Tibial nerve (tissue), 4 donors: ENCODE measurements around the gene CASZ1. TPM values are rescaled to one million over a fixed set of nuclear protein-coding genes. Genes with fewer than 3 reads are reported as not detected.

Experiments
- DNase-seq, 2 donors: peaks; one replicate each; pipeline ENCODE4 v3.0.0-alpha.2; 2019; ENCODE audit warnings: low spot score in 2 of 2
- H3K27ac ChIP-seq, 4 donors: fragments of 200-600 bp; sonication (generic) in 3 of 4; one replicate each; pipeline ENCODE4 v1.5.1; 2017 to 2019; ENCODE audit warnings: mild to moderate bottlenecking in 1 of 4
- H3K27me3 ChIP-seq, 2 donors: fragments of 200-600 bp; sonication (generic) in 1 of 2; one replicate each; pipeline versions ENCODE4 v1.5.1 to v1.6.0; 2017 to 2019
- H3K36me3 ChIP-seq, 3 donors: fragments of 200-600 bp; sonication (generic); one replicate each; pipeline ENCODE4 v1.5.1; 2018 to 2019
- H3K4me1 ChIP-seq, 4 donors: fragments of 200-600 bp; sonication (generic) in 3 of 4; one replicate each; pipeline ENCODE4 v1.5.1; 2017 to 2019
- H3K4me3 ChIP-seq, 4 donors: fragments of 200-600 bp; sonication (generic) in 3 of 4; one replicate each; pipeline ENCODE4 v1.5.1; 2017 to 2019; ENCODE audit warnings: mild to moderate bottlenecking in 1 of 4, moderate library complexity in 1 of 4
- H3K9me3 ChIP-seq, 4 donors: fragments of 200-600 bp; sonication (generic) in 3 of 4; one replicate each; pipeline ENCODE4 v1.5.1; 2017 to 2019
- EP300 ChIP-seq, 2 donors: sonication (generic); formaldehyde crosslinking; IDR thresholded peaks; one replicate each; pipeline ENCODE4 v1.6.1; 2017; ENCODE audit warnings: antibody characterized with exemption in 2 of 2, mild to moderate bottlenecking in 1 of 2
- POLR2A ChIP-seq, 2 donors: fragments of 450-650 bp; IDR thresholded peaks; one replicate each; pipeline ENCODE4 v1.6.1; 2017; ENCODE audit warnings: antibody characterized with exemption in 2 of 2, mild to moderate bottlenecking in 2 of 2, moderate library complexity in 2 of 2
- WGBS, 2 donors: methylation state at CpG; one replicate each; pipeline ENCODE4 v1.1.5; 2018; 5-methylcytosine and 5-hydroxymethylcytosine counted together
- total RNA-seq, 4 donors: library from RNA; depleted of rRNA; stranded (reverse); fragments of >200 nt; gene quantifications; one replicate each; pipeline ENCODE4 v1.1.0, GENCODE V29; 2016
- TF ChIP-seq, protein P1 (sequence below), 5 experiments: fragments of 200-600 bp in 3 of 5; fragments of 450-650 bp in 2 of 5; sonication (generic) in 3 of 5; IDR thresholded peaks; one replicate each; pipeline ENCODE4 v1.5.1; 2016 to 2019; ENCODE audit warnings: antibody characterized with exemption in 5 of 5, mild to moderate bottlenecking in 3 of 5, moderate library complexity in 2 of 5

Gene CASZ1
- total RNA-seq, 4 donors from 2014 or later, result 1.7 to 7.5 (median 5.1) TPM

DNA sequence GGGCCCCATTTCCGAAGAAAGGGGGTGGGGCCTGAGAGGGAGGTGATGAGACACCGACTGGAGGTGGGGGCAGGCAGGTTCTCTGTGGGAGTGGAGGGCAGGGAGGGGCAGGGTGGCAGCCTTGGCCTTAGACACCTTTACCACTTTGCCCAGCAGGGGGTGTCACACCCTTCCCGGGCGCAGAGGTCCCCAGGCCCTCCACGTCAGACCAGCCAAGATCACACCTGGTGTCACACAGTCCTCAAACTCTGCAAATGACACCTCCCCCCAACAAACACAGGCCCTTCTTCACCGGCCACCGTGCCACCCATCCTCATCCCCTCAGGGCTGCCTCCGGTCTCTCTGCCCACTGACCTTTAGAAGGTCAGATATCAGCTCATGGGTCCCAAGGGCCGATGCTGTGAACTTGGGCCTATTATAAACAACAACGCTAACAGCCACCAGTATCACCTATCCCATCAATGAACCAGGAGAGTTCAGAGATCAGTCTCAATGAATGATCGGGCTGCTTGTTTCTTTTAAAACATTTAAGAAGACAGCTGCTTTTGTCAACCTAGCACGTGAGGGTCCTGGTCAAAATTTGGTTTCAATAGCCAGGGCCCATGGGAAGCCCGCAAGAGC lies 103.9 kb downstream of the CASZ1 start:
- H3K27ac ChIP-seq, result peak overlapping the region in 1 of 4 donors; percentile 81
- no peaks in the 10 kb centered on the region for H3K36me3 ChIP-seq
- H3K4me1 ChIP-seq, result peaks cover 0 to 35% (median 14%) of the 10 kb centered on the region in 4 donors
- no peaks in the 10 kb centered on the region for H3K9me3 ChIP-seq
- WGBS, 2 donors, result 75 to 77% methylated on average over 12 to 13 of the region's 13 CpGs
- TF ChIP-seq, protein P1, sequence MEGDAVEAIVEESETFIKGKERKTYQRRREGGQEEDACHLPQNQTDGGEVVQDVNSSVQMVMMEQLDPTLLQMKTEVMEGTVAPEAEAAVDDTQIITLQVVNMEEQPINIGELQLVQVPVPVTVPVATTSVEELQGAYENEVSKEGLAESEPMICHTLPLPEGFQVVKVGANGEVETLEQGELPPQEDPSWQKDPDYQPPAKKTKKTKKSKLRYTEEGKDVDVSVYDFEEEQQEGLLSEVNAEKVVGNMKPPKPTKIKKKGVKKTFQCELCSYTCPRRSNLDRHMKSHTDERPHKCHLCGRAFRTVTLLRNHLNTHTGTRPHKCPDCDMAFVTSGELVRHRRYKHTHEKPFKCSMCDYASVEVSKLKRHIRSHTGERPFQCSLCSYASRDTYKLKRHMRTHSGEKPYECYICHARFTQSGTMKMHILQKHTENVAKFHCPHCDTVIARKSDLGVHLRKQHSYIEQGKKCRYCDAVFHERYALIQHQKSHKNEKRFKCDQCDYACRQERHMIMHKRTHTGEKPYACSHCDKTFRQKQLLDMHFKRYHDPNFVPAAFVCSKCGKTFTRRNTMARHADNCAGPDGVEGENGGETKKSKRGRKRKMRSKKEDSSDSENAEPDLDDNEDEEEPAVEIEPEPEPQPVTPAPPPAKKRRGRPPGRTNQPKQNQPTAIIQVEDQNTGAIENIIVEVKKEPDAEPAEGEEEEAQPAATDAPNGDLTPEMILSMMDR (IDR thresholded peaks at IDR 0.05), result peak in 1 of 5 experiments; percentile 36
- TF ChIP-seq EP300 (IDR thresholded peaks at IDR 0.05) (no peak), POLR2A (IDR thresholded peaks at IDR 0.05) (no peak)
- no peak for DNase-seq
- no peaks in the 10 kb centered on the region for H3K27me3 ChIP-seq
- no peak overlapping the region for H3K4me3 ChIP-seq

DNA sequence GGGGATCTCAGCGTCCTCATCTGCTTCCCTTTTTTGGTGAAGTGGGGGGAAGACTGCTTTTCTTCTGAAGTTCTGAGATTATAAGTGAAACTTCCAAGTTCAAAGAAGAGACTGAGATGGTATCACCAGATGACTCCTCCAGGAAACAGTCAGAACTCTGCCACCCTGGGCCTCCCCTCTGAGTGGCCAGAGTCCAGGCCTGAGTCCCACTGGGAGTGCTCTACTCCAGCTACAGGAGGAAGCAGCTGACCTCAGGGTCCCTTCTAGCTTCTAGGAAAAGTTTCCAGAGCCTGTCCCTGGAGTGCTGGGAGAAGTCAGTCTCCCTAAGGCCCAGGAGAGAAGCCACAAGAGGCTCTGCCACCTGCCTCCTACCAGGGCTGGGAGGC lies 104.7 kb downstream of the CASZ1 start:
- no peak for TF ChIP-seq POLR2A (IDR thresholded peaks at IDR 0.05)
- TF ChIP-seq, protein P1 (IDR thresholded peaks at IDR 0.05), result no peak
- TF ChIP-seq EP300 (IDR thresholded peaks at IDR 0.05), result no peak
- WGBS, 2 donors, result 60 to 67% methylated on average over 1 of the region's 1 CpG
- DNase-seq, result no peak
- Histone ChIP-seq H3K36me3 (no peaks in the 10 kb centered on the region), H3K4me1 (peaks cover 0 to 42% (median 17%) of the 10 kb centered on the region in 4 donors), H3K27me3 (no peaks in the 10 kb centered on the region), H3K27ac (no peak overlapping the region), H3K9me3 (no peaks in the 10 kb centered on the region), H3K4me3 (no peak overlapping the region)

- WGBS, 2 donors, result 90% methylated on average over 13 to 14 of the region's 17 CpGs
- H3K4me1 ChIP-seq, result peaks cover 0 to 47% (median 20%) of the 10 kb centered on the region in 4 donors
- no peaks in the 10 kb centered on the region for H3K9me3 ChIP-seq
- DNase-seq, result no peak
- no peak overlapping the region for H3K27ac ChIP-seq
- H3K27me3 ChIP-seq, result no peaks in the 10 kb centered on the region
- H3K36me3 ChIP-seq, result no peaks in the 10 kb centered on the region
- no peak for TF ChIP-seq EP300 (IDR thresholded peaks at IDR 0.05)
- TF ChIP-seq, protein P1 (IDR thresholded peaks at IDR 0.05), result no peak
- no peak overlapping the region for H3K4me3 ChIP-seq
Observed at GRCh38 chr1:10691075-10691739, 105.2 kb downstream of the CASZ1 start.

GRCh38 chr1:10690484-10690883 lies 106.0 kb downstream of the CASZ1 start:
- Histone ChIP-seq H3K27me3 (no peaks in the 10 kb centered on the region), H3K4me1 (peaks cover 0 to 48% (median 24%) of the 10 kb centered on the region in 4 donors), H3K36me3 (no peaks in the 10 kb centered on the region), H3K4me3 (no peak overlapping the region), H3K9me3 (no peaks in the 10 kb centered on the region), H3K27ac (no peak overlapping the region)
- WGBS, 2 donors, result 94 to 97% methylated on average over 14 to 17 of the region's 17 CpGs
- no peak for DNase-seq
- TF ChIP-seq POLR2A (IDR thresholded peaks at IDR 0.05) (no peak), EP300 (IDR thresholded peaks at IDR 0.05) (no peak)
- TF ChIP-seq, protein P1 (IDR thresholded peaks at IDR 0.05), result no peak

DNA sequence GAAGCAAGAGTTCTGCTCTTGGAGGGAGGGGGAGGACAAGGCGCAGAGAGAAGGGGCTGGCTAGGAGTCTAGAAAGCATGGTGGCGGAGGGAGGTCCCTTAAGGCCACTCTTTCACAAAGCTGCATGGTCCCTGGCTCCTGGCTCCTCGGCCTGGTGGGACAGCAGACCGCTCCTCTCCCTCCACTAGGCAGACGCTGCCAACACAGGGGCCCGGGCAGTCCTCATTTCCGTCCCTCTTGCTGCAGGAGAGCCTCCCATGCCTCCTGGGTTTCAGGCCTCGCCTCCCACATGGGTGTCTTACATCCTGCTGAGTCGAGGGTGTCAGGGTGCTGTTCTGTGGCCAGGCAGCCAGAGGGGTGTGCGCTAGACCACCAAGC lies 108.0 kb downstream of the CASZ1 start:
- Histone ChIP-seq H3K36me3 (no peaks in the 10 kb centered on the region), H3K27ac (no peak overlapping the region), H3K27me3 (no peaks in the 10 kb centered on the region), H3K4me1 (peaks cover 0 to 44% (median 20%) of the 10 kb centered on the region in 4 donors), H3K4me3 (no peak overlapping the region), H3K9me3 (no peaks in the 10 kb centered on the region)
- TF ChIP-seq, protein P1 (IDR thresholded peaks at IDR 0.05), result no peak
- TF ChIP-seq EP300 (IDR thresholded peaks at IDR 0.05), result no peak
- no peak for TF ChIP-seq POLR2A (IDR thresholded peaks at IDR 0.05)
- no peak for DNase-seq
- WGBS, 2 donors, result 77 to 88% methylated on average over 8 to 10 of the region's 10 CpGs
